ENCODE results near the gene PTPN9.

Gene PTPN9

DNA sequence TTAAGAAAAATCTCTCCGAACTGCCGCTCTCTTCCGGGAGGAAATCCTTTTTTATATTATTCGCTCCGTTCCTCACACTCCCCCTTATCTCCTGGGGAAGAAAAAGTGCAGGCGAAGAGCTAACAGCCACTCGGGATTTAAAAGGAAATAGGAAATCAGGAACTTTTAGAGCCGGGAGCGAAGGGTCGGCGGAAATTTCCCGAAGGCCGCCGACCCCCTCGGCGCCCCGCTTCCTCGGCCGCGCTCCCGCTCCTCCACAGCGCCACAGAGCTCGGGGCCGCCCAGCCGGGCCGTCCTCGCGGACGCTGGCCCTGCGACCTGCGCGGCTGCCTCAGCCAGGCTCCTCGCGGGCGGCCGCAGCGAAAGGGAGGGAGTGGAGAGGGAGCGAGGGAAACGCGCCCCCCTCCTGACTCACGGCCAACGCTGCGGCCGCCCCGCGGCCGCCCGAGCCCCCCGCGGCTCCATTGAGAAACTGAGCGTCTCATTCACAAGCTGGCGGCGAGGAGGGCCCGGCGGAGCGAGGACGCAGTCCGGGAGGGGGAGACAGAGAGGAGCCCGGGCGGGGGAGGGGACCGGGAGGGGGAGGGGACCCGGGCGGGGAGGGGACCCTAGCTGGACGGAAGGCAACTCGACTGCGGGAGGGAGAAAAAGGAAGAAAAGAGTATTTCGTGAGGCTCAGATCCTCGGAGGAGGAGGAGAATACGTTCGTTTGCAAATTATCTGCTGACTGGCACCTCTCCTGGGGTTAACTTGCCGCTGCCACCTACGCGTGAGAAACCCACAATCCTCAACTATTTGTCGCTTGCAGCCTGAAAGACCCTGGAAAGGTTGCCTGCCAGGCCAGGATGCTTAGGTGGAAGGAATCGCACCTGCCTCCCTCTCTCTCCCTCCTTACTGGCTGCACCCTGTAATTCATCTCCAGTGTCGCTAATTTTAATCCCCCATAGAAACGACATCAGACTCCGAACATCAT, at the start of gene PTPN9:
Gene PTPN9, minus strand, starts transcription at position 368 of the 973 bp plus-strand sequence. CDS start 539 bp downstream, outside the sequence.
- H3K4me3 ChIP-seq (ENCODE audit: low read depth, low read length), result peak within 1 kb of the TSS; percentile 91
- peak; percentile 92 for DNase-seq (ENCODE audit: low read depth, low spot score)
- in situ Hi-C loops (cut with HindIII; ENCODE audit: low sequenced_read_pairs), result no loop called here
- TF ChIP-seq, protein P1, sequence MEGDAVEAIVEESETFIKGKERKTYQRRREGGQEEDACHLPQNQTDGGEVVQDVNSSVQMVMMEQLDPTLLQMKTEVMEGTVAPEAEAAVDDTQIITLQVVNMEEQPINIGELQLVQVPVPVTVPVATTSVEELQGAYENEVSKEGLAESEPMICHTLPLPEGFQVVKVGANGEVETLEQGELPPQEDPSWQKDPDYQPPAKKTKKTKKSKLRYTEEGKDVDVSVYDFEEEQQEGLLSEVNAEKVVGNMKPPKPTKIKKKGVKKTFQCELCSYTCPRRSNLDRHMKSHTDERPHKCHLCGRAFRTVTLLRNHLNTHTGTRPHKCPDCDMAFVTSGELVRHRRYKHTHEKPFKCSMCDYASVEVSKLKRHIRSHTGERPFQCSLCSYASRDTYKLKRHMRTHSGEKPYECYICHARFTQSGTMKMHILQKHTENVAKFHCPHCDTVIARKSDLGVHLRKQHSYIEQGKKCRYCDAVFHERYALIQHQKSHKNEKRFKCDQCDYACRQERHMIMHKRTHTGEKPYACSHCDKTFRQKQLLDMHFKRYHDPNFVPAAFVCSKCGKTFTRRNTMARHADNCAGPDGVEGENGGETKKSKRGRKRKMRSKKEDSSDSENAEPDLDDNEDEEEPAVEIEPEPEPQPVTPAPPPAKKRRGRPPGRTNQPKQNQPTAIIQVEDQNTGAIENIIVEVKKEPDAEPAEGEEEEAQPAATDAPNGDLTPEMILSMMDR (IDR thresholded peaks at IDR 0.05; ENCODE audit: low read depth, low read length), result peak; percentile 44

- peak within 1 kb of the TSS; percentile 88 for H3K4me3 ChIP-seq (ENCODE audit: low read depth, low read length)
- in situ Hi-C loops (cut with HindIII; ENCODE audit: low sequenced_read_pairs), result no loop called here
- DNase-seq (ENCODE audit: low read depth, low spot score), result peak; percentile 93
- TF ChIP-seq, protein P1 (IDR thresholded peaks at IDR 0.05; ENCODE audit: low read depth, low read length), result no peak
These were observed 46.6 kb upstream of the PTPN9 start, which contains the start of gene SNUPN for GRCh38 chr15:75625542-75626347. Gene SNUPN (minus strand): TSS chr15:75625725. CDS start chr15:75621051, 4,674 bp downstream.

- TF ChIP-seq, protein P1 (IDR thresholded peaks at IDR 0.05; ENCODE audit: low read depth, low read length), result no peak
- DNase-seq (ENCODE audit: low read depth, low spot score), result no peak
- in situ Hi-C loops (cut with HindIII; ENCODE audit: low sequenced_read_pairs), result no loop called here
- H3K4me3 ChIP-seq (ENCODE audit: low read depth, low read length), result no peak overlapping the region
These were observed 43.4 kb upstream of the PTPN9 start for GRCh38 chr15:75622505-75622904.

DNA sequence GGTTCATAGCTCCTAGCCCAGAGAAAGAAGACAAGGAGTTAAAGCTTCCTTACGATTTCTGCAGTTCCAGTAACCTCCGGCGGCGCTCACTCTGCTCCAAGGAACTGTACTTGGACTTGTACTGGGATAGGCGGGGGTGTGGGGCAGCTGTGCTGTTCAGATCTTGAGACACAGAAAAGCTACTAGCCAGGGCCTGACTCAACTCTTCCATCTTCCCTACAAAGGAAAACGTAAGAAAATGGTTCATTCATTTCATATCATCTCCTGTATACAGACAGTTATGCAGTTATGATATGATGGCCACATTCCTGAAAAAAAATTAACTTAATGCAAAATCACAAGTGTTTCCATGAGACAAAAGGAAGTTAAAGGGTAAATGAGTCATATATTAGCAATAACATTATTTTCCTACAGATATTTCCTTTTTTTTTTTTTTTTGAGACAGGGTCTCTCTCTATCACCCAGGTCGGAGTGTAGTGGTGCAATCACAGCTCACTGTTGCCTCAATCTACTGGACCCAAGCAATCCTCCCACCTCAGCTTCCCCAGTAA, 41.8 kb upstream of the PTPN9 start:
- TF ChIP-seq, protein P1 (IDR thresholded peaks at IDR 0.05; ENCODE audit: low read depth, low read length), result peak; percentile 17
- H3K4me3 ChIP-seq (ENCODE audit: low read depth, low read length), result no peak overlapping the region
- DNase-seq (ENCODE audit: low read depth, low spot score), result peak; percentile 85
- in situ Hi-C loops (cut with HindIII; ENCODE audit: low sequenced_read_pairs), result no loop called here

GRCh38 chr15:75620058-75620820, 41.1 kb upstream of the PTPN9 start:
- peak; percentile 73 for DNase-seq (ENCODE audit: low read depth, low spot score)
- TF ChIP-seq, protein P1 (IDR thresholded peaks at IDR 0.05; ENCODE audit: low read depth, low read length), result no peak
- H3K4me3 ChIP-seq (ENCODE audit: low read depth, low read length), result no peak overlapping the region
- in situ Hi-C loops (cut with HindIII; ENCODE audit: low sequenced_read_pairs), result no loop called here

All from astrocyte of the spinal cord (primary cell).